Measurements from ENCODE around the gene SNX8.

Gene SNX8

GRCh38 chr7:2247141-2247995 is 66.9 kb downstream of the SNX8 start:
- no peak for DNase-seq (ENCODE audit: low read depth)
- H3K4me3 ChIP-seq (ENCODE audit: control insufficient read depth, low read depth, low read length): no peak overlapping the region
- peak; percentile 74 for TF ChIP-seq CTCF (IDR thresholded peaks at IDR 0.05; ENCODE audit: control insufficient read depth, insufficient read depth, low read depth, low read length, missing control alignments)

GRCh38 chr7:2245883-2246675 is 68.2 kb downstream of the SNX8 start:
- no peak for DNase-seq (ENCODE audit: low read depth)
- H3K4me3 ChIP-seq (ENCODE audit: control insufficient read depth, low read depth, low read length): no peak overlapping the region
- no peak for TF ChIP-seq CTCF (IDR thresholded peaks at IDR 0.05; ENCODE audit: control insufficient read depth, insufficient read depth, low read depth, low read length, missing control alignments)

GRCh38 chr7:2244404-2244995 is 69.7 kb downstream of the SNX8 start:
- no peak for DNase-seq (ENCODE audit: low read depth)
- no peak for TF ChIP-seq CTCF (IDR thresholded peaks at IDR 0.05; ENCODE audit: control insufficient read depth, insufficient read depth, low read depth, low read length, missing control alignments)

GRCh38 chr7:2243458-2243857 is 70.8 kb downstream of the SNX8 start:
- TF ChIP-seq CTCF (IDR thresholded peaks at IDR 0.05; ENCODE audit: control insufficient read depth, insufficient read depth, low read depth, low read length, missing control alignments): no peak
- peak overlapping the region; percentile 55; the same call in 1 of the 2 replicates for H3K4me3 ChIP-seq (ENCODE audit: control insufficient read depth, low read depth, low read length)

More at GRCh38 chr7:2244404-2244995, 69.7 kb downstream of the SNX8 start:
- no peak overlapping the region for H3K4me3 ChIP-seq (ENCODE audit: control insufficient read depth, low read depth, low read length)

GRCh38 chr7:2242541-2243429 is 71.5 kb downstream of the SNX8 start:
- TF ChIP-seq CTCF (IDR thresholded peaks at IDR 0.05; ENCODE audit: control insufficient read depth, insufficient read depth, low read depth, low read length, missing control alignments): peak; percentile 20
- no peak for DNase-seq (ENCODE audit: low read depth)
- H3K4me3 ChIP-seq (ENCODE audit: control insufficient read depth, low read depth, low read length): peak overlapping the region; percentile 55

More at GRCh38 chr7:2243458-2243857, 70.8 kb downstream of the SNX8 start:
- DNase-seq (ENCODE audit: low read depth): no peak
